HG02759 (cell line): Measurements from ENCODE around the gene ZNF133.
"Not testable (repeated sequence)": the region's sequence is repeated elsewhere in the genome, so short reads cannot be mapped to it uniquely, and the experiment has no call there.

Experiments
- ATAC-seq: cut with Tn5 transposase; IDR thresholded peaks from one replicate; pipeline ENCODE4 v1.9.1; 2021; ENCODE audit warnings: mild to moderate bottlenecking, moderate library complexity; ENCODE audit not compliant: unreplicated experiment

ZNF133 gene

DNA sequence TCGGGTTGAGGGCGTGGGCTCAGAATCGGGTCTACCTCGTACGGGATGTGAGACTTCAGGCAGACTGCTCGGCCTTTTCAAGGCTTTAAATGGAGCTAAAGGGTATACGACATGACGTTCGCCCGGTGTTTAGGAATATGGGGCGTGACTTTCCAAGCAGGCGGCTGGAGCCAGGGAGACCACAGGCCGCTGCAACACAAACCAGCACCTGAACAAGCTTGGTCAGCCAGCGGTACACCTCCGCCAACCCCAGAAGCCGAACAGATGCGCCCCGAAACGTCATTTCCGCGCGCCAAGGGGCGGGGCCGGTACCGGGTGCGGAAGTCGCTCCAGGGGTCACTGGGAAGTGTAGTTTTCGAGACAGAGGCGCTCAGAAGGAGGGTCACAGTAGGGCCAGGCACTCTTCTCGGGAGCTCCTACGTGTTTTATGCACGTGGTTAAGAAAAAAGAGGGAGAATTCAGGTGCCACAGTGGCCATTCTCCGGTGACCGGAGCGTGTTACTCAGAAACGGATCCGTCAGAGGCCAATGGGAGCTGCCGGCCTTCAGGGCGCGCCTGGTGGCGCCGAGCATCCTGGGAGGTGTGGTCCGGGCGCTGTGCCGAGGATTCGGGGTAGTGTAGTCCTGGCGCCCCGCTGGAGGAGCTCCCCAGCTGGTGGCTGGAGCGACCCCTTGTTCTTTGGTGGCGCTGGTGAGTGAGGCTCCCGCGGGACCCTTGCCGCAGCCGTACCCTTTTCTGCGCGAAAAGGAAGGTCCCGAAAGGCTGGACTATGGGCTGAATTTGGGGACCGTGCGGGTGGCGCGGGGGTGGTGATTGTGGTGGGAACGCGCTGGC lies at the start of gene ZNF133:
Gene ZNF133, plus strand, starts transcription at position 613 of the 834 bp plus-strand sequence. CDS start 17,160 bp downstream, outside the sequence.
- ATAC-seq = peak; percentile 98

DNA sequence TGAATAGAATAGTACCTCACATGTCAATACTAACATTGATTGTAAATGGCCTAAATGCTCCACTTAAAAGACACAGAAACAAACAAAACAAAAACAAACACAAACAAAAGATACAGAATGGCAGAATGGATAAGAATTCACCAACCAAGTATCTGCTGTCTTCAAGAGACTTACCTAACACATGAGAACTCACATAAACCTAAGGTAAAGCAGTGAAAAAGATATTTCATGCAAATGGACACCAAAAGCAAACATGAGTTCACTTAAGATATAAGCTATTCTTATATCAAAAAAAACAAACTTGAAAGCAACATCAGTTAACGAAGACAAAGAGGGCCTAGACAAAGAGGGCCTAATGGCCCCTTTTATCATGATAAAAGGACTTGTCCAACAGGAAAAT lies 47.3 kb upstream of the ZNF133 start:
- ATAC-seq = no peak

DNA sequence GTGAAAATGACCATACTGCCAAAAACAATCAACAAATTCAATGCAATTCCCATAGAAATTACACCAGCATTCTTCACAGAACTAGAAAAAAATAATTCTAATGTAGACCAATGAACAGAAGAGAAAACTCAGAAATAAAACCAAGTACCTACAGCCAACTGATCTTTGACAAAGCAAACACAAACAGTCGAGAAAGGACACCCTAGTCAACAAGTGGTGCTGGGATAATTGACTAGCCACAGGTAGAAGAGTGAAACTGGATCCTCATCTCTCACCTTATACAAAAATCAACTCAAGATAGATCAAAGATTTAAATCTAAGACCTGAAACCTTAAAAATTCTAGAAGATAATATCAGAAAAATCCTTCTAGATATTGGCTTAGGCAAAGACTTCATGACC lies 44.5 kb upstream of the ZNF133 start:
- ATAC-seq = no peak

DNA sequence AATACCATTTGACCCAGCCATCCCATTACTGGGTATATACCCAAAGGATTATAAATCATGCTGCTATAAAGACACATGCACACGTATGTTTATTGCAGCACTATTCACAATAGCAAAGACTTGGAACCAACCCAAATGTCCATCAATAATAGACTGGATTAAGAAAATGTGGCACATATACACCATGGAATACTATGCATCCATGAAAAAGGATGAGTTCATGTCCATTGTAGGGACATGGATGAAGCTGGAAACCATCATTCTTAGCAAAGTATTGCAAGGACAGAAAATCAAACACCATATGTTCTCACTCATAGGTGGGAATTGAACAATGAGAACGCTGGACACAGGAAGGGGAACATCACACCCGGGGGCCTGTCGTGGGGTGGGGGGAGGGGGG lies 39.8 kb upstream of the ZNF133 start:
- not testable (repeated sequence) for ATAC-seq

DNA sequence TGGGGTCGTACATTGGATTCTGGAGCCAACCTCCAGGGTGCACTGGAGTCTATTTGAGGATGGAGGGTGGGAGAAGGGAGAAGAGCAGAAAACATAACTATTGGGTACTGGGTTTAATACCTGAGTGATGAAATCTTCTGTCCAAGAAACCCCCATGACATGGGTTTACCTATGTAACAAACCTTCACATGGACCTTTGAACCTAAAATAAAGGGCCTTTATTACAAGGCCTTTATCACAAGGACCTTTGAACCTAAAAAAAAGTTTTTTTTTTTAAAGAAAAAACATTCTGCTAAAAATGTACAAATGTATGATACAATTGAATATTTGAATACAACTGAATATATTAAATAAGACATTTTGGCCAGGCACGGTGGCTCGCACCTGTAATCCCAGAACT lies 38.1 kb upstream of the ZNF133 start:
- ATAC-seq = no peak

DNA sequence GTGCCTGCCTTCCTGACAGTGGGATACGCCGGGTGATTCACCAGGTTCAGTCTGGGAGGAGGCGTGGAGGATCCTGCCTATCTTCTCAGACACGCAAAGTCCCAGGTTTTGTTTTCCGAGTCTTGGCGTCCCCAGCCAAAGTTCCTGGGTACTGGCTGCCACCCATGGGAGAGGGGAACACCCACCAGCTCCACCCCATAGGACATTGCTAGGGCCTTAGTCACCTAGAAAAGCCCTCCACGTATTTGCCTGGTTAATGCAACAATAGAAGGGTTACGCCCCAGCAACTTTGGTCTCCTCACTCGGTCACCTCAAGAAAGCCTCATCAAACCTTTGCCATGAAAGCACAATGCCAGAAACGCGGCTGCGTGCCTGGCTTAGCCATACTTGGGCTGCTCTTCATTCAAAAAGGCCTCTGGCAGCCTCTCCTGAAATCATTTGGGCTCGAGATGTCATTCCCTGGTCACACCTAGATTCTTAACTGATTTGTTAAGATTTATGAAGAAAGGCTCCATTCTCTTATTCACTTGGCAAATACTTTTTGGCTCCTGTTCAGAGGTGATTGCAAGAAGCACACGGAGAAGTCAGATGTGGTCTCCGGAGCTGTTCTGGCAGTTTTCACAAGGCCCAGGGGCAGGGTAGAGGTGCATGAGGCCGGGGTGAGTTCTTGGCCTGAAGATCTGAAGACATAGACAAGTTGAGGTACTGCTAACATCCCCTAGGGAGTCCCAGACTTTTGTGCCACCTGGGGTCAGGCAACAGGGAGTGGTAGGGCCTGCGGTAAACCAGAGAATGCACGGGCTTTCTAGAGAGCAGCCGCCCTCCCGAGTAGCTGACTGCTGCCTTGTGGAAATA lies 35.5 kb upstream of the ZNF133 start:
- ATAC-seq = no peak

DNA sequence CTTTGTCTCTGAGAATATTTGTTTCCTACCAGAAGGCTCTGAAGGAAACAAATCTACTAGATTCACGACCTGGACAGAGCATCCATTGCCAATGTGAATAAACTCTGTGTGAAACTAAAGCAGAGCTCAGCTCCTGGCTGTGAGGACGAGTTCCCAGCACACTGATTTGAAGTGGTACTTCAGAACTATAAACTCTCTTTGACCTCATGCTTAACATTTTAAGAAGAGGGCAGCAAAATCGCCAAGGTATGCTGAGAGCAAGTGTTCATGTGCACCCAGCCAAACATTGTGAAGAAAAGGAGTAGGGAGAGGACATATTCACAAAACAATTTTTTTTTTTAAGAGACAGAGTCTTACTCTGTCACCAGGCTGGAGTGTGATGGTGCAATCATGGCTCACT lies 33.7 kb upstream of the ZNF133 start:
- ATAC-seq = no peak

DNA sequence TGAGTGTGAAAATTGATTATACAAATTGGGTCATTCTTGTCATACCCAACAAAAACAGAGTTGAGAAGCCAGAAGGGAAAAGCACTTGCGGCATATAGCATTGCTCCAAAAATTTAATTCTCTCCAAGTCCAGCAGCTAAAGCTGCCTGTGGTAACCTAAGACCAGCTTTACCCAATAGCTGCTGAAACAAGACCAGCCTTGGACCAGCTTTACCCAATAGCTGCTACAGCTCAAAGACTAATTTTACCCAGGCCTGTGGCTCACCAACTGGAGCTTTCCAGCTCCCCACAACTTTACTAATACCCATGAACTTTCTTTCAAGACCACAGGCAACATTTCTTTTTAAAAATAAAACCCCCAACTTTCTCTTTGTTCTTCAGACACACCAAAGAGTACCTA lies 32.8 kb upstream of the ZNF133 start:
- ATAC-seq = no peak

DNA sequence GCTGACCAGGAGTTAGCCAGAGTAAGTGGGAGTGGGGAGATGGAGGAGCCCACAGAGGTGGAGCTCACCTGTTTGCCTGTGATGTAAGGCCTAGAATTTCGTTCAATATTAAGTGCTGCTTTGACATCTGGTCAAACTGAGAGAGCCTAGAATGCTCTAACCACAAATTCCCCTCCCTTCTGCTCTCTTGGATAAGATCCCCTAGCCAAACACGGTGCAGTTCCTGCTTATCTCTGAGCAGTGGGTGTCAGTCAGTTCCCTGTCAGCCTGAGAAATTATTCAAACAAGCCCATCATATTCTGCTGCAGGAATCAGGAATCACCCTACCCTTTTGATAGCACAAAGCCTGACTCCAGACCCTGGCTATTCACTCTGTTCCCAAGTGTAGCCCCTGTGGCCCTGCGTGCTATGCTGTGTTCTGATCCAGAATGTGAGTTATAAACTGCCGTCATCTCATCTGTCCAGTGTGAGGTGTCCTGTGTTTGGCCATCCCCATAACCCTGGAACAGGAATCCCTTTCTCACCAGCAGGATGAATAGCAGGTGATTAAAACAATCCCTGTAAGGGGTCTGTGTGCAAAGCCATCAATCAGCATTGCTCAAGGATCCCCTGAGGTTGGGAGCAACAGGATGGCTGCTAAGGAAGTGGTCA lies 31.8 kb upstream of the ZNF133 start:
- ATAC-seq = no peak

DNA sequence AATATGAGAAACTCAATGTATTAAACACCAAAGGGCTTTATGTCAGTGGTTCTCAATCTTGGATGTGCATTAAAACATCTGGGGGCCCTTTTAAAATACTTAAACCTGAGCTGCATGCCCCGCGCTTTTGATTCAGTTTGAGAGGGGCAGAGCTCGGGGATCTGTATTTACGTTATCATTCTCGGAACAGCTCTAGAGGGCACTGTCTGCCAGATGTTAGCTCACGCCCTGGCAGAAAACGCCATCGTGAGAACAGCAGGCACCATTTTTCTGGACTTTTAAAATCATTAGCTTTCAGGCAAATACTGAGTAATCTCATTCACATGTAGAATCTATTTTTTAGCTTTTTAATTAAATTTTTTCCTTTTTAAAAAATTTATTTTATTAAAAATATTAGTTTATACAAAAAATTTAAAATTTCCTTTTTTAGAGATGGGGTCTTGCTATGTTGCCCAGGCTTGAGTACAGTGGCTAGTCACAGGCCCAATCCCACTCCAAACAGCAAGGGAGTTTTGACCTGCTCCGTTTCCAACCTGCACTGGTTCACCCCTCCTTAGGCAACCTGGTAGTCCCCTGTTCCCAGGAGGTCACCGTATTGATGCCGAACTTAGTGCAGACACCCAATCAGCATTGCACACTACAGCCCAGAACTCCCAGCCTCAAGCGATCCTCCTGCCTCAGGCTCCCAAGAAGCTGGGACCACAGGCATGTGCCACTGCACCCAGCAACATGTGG lies 30.0 kb upstream of the ZNF133 start:
- no peak for ATAC-seq

DNA sequence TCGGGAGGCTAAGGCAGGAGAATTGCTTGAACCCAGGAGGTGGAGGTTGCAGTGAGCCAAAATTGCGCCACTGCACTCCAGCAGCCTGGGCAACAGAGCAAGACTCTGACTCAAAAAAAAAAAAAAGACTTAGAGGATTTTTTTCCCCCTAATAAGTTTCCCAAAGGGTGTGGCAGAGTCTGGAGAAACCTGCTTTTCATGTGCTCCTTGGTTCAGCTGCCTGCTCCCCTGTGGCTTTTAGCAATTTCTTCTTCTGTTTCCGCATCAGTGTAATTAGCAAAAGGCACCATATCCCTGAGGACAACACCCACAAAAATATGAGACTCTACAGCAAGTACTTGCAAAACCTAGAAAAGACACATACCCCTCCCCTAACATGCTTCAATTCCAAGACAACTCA lies 28.6 kb upstream of the ZNF133 start:
- ATAC-seq = no peak

DNA sequence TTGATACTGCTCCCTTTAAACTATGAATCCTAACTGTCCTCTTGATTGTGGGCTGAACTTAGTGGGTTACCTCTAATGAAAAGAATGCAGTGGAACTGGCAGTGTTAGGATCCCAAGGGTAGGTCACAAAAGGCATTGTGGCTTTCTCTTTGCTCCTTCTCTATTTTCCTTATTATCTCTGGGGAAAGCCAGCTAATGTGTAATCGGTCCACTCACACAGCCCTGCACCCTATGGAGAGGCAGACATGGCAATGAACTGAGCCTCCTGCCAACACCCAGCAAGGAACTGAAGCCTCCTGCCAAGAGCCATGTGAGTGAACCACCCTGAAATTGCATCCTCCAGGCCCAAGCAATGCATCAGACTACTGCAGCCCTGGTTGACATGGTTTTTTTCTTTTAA lies 24.6 kb upstream of the ZNF133 start:
- no peak for ATAC-seq

DNA sequence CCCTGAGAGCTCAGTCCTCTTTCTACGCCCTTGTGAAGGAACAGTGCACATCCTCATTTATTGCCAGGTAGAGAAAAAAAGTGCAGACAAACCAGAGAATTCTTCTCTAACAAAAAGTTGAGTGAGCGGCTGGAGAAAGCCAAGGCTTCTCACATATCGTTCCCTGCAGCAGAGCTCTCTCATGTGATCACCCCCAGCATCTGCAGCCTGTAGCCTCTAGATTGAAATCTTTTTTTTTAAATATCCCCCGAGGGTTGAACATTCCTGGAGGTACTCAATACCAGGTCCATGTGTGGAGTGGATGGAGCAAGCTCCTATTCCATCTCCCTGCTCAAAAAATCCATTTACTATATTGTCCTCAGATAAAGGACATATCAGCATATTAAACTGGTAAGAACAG lies 22.9 kb upstream of the ZNF133 start:
- ATAC-seq = no peak

DNA sequence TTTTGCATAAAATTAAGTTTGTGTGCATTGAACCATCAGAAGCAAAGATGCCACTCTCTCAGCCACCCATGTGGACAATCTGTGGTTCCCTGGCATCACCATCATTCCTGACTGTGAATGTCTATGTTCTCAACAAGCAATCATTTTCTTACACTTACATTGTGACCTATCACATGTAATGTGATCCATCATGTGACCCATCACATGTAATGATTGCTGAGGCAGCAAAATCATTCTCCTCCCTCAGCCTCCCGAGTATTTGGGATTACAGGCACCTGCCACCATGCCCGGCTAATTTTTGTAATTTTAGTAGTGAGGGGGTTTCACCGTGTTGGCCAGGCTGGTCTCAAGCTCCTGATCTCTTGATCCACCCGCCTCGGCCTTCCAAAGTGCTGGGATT lies 22.0 kb upstream of the ZNF133 start:
- no peak for ATAC-seq

DNA sequence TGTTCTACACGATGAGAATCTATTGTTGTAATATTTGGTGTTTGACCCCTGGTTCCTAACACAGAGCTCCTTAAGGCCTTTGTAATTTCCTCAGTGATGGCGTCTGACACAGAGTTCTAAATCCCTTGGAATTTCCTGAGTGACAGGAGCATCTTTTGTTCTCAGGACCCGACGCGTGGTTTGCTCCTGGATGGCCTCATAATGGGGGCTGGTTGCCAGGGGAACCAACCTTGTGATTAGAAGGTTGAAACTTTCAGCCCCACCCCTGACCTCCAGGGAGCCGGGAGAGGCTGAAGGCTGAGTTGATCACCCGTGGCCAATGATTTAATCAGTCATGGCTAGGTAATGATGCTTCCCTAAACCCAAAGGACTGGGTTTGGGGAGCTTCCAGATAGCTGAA lies 20.5 kb upstream of the ZNF133 start:
- no peak for ATAC-seq

DNA sequence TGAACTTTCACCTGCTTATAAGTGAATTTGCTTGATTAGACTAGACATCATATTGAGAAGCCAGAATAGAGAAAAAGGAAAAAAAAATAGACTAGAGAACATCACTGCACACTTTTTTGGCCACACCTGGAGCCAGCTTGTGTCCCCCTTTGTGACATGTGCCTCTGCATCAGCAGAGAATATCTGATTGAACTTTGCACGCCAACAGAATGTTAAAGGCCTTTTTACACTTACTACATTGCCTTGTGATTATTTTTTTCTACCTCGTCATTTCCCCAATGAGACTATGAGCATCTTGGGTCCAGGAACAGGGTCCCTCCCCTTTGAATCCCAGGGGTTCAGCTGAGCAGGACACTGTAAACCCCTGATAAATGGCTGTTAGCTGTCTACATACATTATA lies 17.2 kb upstream of the ZNF133 start:
- ATAC-seq = no peak

DNA sequence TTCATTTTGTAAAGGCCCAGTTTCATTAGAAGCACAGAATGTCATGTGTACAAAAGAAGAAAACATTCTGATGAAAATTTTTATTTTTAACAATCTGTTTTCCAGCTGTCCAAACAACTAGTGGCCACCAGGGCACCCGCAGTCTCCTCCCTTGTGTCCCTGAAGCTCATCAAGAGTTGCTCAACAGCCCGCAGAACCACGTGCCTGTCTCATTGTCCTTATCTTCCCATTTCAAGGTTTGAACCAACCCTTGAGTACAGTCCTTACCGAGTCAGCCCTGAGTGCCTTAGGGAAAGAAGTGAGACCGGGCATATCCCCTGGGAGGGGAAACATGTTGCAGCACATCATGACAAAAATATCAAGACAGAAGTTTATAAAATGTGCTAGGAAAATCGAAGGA lies 15.9 kb upstream of the ZNF133 start:
- ATAC-seq = no peak

DNA sequence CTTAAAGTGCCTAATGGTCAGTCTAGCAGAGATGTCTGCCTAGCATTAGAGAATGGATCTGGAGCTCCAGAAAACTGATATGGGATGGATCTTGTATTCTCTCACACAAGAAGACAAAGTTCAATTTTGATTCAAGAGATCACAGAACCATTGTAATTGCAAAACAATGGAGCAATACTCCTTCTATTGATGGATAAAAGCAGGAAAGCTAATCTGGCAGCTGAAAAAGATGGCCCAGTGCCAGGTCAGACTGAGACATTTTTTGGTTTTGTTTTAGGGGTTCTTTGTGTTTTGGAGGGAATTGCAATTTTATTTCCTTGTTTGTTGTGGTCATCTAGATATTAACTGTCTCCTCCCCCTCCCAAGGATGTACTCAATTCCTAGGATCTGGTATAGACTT lies 14.6 kb upstream of the ZNF133 start:
- ATAC-seq = no peak

DNA sequence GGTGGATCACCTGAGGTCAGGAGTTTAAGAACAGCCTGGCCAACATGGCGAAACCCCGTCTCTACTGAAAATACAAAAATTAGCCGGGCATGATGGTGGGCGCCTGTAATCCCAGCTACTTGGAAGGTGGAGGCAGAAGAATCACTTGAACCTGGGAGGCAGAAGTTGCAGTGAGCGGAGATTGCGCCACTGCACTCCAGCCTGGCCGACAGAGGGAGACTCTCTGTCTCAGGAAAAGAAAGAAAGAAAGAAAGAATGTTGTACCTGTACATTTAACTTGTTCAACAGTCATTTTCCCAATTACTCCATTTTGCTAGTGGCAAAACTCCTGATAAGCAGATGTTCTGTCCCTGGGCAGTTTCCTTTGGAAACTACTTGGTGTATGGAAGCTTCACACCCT lies 12.4 kb upstream of the ZNF133 start:
- not testable (repeated sequence) for ATAC-seq

DNA sequence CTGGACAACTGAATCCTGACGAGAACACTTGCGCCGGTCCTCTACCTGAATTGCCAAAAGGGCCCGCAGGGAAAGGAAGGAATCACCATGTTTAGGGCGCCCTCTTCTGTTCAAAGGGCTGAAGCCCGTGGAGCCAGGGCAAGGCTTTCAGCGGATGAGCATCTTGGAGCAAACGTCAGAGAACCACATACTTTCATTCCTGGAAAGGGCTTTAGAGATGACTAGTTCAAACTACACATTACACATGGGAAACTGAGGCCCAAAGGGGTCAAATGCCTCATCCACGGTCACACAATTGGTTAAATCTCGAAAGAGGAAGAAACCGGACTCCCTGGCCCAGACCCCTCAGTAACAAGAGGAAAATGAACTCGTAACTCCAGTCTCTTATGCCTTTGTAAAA lies 11.5 kb upstream of the ZNF133 start:
- ATAC-seq = peak; percentile 60

DNA sequence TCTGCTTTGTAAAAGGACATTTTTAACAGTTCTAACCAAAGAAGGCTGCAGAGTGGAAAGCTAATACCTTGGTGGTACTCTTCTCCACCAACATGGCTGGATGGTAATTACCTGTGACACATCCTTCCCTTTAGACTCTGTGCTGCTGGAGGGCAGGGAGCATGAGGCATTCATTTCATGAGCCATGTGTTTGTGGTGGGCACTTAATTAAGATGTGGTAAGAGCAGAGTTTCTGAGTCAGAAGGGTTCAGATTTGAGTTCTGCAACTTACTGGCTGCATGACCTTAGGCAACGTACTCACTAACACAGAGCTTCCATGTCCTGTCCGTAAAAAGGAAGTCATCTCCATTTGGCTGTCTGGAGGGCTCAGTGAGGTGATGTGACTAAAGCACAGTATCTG lies 9.1 kb upstream of the ZNF133 start:
- ATAC-seq = no peak
